ENCODE results near the gene SPESP1. TPM values are rescaled to one million over a fixed set of nuclear protein-coding genes. Genes with fewer than 3 reads are reported as not detected.

The SPESP1 gene
- total and polyA plus RNA-seq, 9 donors, result 1.5 to 12.1 (median 3.1) TPM

- TF ChIP-seq POLR2A (IDR thresholded peaks at IDR 0.05) (no peak), CTCF (IDR thresholded peaks at IDR 0.05) (no peak), EP300 (IDR thresholded peaks at IDR 0.05) (no peak)
- WGBS, 3 donors, result 87 to 95% (median 90%) methylated on average over 2 of the region's 2 CpGs
- intact Hi-C loops (cut with DNase I), result no loop called here
- Histone ChIP-seq H3K4me3 (no peak overlapping the region), H3K4me1 (ENCODE audit: insufficient read depth) (no peaks in the 10 kb centered on the region), H3K27me3 (no peaks in the 10 kb centered on the region), H3K27ac (no peak overlapping the region), H3K9me3 (no peaks in the 10 kb centered on the region), H3K36me3 (no peaks in the 10 kb centered on the region)
- no peak for DNase-seq
These were observed 5.1 kb downstream of the SPESP1 start for GRCh38 chr15:68935400-68935937.

- intact Hi-C loops (cut with DNase I), result no loop called here
- H3K27ac ChIP-seq, result no peak overlapping the region
- whole genome bisulfite sequencing, 3 donors, result 67 to 79% (median 68%) methylated on average over 1 of the region's 1 CpG
These were observed 9.2 kb downstream of the SPESP1 start for GRCh38 chr15:68939501-68939900.

GRCh38 chr15:68951813-68952212, 21.5 kb downstream of the SPESP1 start:
- no peaks in the 10 kb centered on the region for H3K27me3 ChIP-seq
- H3K4me1 ChIP-seq (ENCODE audit: insufficient read depth), result no peaks in the 10 kb centered on the region
- WGBS, 3 donors, result 87 to 89% (median 88%) methylated on average over 4 of the region's 4 CpGs
- H3K27ac ChIP-seq, result no peak overlapping the region
- H3K9me3 ChIP-seq, result no peaks in the 10 kb centered on the region
- intact Hi-C loops (cut with DNase I), result no loop called here
- TF ChIP-seq CTCF (IDR thresholded peaks at IDR 0.05), result no peak
- no peaks in the 10 kb centered on the region for H3K36me3 ChIP-seq
- no peak for DNase-seq
- H3K4me3 ChIP-seq, result no peak overlapping the region

More at GRCh38 chr15:68939501-68939900, 9.2 kb downstream of the SPESP1 start:
- Histone ChIP-seq H3K36me3 (no peaks in the 10 kb centered on the region), H3K9me3 (no peaks in the 10 kb centered on the region), H3K4me3 (no peak overlapping the region), H3K27me3 (no peaks in the 10 kb centered on the region), H3K4me1 (ENCODE audit: insufficient read depth) (no peaks in the 10 kb centered on the region)
- no peak for TF ChIP-seq CTCF (IDR thresholded peaks at IDR 0.05)
- no peak for TF ChIP-seq POLR2A (IDR thresholded peaks at IDR 0.05)
- TF ChIP-seq EP300 (IDR thresholded peaks at IDR 0.05), result no peak
- no peak for DNase-seq

GRCh38 chr15:68957696-68958095, 27.4 kb downstream of the SPESP1 start:
- Histone ChIP-seq H3K4me3 (no peak overlapping the region), H3K9me3 (no peaks in the 10 kb centered on the region), H3K27me3 (no peaks in the 10 kb centered on the region), H3K4me1 (ENCODE audit: insufficient read depth) (no peaks in the 10 kb centered on the region), H3K27ac (no peak overlapping the region), H3K36me3 (no peaks in the 10 kb centered on the region)
- intact Hi-C loops (cut with DNase I), result no loop called here
- TF ChIP-seq EP300 (IDR thresholded peaks at IDR 0.05) (no peak), POLR2A (IDR thresholded peaks at IDR 0.05) (no peak), CTCF (IDR thresholded peaks at IDR 0.05) (no peak)
- no peak for DNase-seq
- WGBS, 3 donors, result 90 to 94% (median 93%) methylated on average over 3 of the region's 3 CpGs

Data from ovary (tissue), 9 donors.